GM12878 (cell line): ENCODE results near the gene RASAL1. TPM values are rescaled to one million over a fixed set of nuclear protein-coding genes. Genes with fewer than 3 reads are reported as not detected.

ENCODE experiments used
- ATAC-seq: fragments of 200-7000 bp; cut with Tn5 transposase; 3 replicates; pipeline ENCODE4 v1.9.1; 2020; ENCODE audit warnings: mild to moderate bottlenecking, moderate library complexity
- BruUV-seq: library from RNA; stranded (reverse); fragments of 400-500 nt; replicated peaks from 2 replicates; lab custom pipeline; 2021; lab: Mats Ljungman, UMichigan
- CTCF ChIA-PET: fragments of 300-600 bp; sonication (Branson Sonifier 250); formaldehyde crosslinking; extraction: SDS; loops from one replicate; lab custom pipeline; 2021; ENCODE audit warnings: inconsistent platforms; lab: Yijun Ruan, JAX
- POLR2A ChIA-PET: fragments of 350-600 bp; formaldehyde crosslinking; extraction: SDS; loops from one replicate; lab custom pipeline; 2021; ENCODE audit warnings: inconsistent platforms; lab: Charles Lee
- RAD21 ChIA-PET: fragments of 300-600 bp; sonication (Branson Sonifier 250); formaldehyde crosslinking; loops from one replicate; lab custom pipeline; 2023; ENCODE audit warnings: antibody characterized with exemption; ENCODE audit not compliant: unreplicated experiment; lab: Charles Lee
- SMC1A ChIA-PET: fragments of 300-600 bp; sonication (Branson Sonifier 250); formaldehyde crosslinking; loops from one replicate; lab custom pipeline; 2023; ENCODE audit not compliant: unreplicated experiment, uncharacterized antibody; lab: Charles Lee
- DNase-seq: peaks from one replicate; pipeline ENCODE4 v3.0.0-alpha.2; 2011; ENCODE audit warnings: low read depth, low spot score
- FAIRE-seq: peaks from 3 replicates; lab custom pipeline; 2011; peaks lifted over from hg19 to GRCh38; lab: Jason Lieb, UNC
- H2AFZ ChIP-seq: 2 replicates; pipeline ENCODE4 v1.6.0; 2011; ENCODE audit warnings: low read depth, low read length, control low read depth; ENCODE audit not compliant: control insufficient read depth
- H3K27ac ChIP-seq: 2 replicates; pipeline ENCODE4 v1.5.1; 2011; ENCODE audit warnings: control low read depth; ENCODE audit not compliant: control insufficient read depth, insufficient read depth
- H3K27me3 ChIP-seq, 2 experiments: replicated peaks in 1 of 2; 2 replicates each; pipeline versions ENCODE4 v1.6.0 to v1.6.1; 2011; ENCODE audit warnings: low read length in 1 of 2; ENCODE audit not compliant: control insufficient read depth in 2 of 2, insufficient read depth in 2 of 2
- H3K36me3 ChIP-seq, 2 experiments: 2 replicates each; pipeline ENCODE4 v1.5.1; 2011; ENCODE audit warnings: low read length in 1 of 2; ENCODE audit not compliant: control insufficient read depth in 2 of 2, insufficient read depth in 2 of 2
- H3K4me1 ChIP-seq: 2 replicates; pipeline ENCODE4 v1.6.1; 2011; ENCODE audit warnings: mild to moderate bottlenecking, low read length, moderate library complexity, mixed read lengths; ENCODE audit not compliant: control insufficient read depth, insufficient read depth
- H3K4me2 ChIP-seq: 2 replicates; pipeline ENCODE4 v1.6.0; 2011; ENCODE audit warnings: control low read depth; ENCODE audit not compliant: control insufficient read depth, insufficient read depth
- H3K4me3 ChIP-seq: fragments of 200-600 bp; sonication (generic); 2 replicates; pipeline ENCODE4 v1.5.1; 2016
- H3K79me2 ChIP-seq: 2 replicates; pipeline ENCODE4 v1.6.0; 2011; ENCODE audit warnings: low read length; ENCODE audit not compliant: control insufficient read depth, insufficient read depth
- H3K9ac ChIP-seq: 2 replicates; pipeline ENCODE4 v1.8.0; 2011; ENCODE audit warnings: low read length, control low read depth, mixed read lengths; ENCODE audit not compliant: control insufficient read depth, insufficient read depth
- H3K9me3 ChIP-seq: replicated peaks from 3 replicates; pipeline ENCODE4 v1.5.1; 2011; ENCODE audit warnings: mild to moderate bottlenecking, low read length; ENCODE audit not compliant: control insufficient read depth, insufficient read depth
- H4K20me1 ChIP-seq: 2 replicates; pipeline ENCODE4 v1.6.0; 2011; ENCODE audit not compliant: control insufficient read depth, insufficient read depth
- BCL11A ChIP-seq: IDR thresholded peaks from 2 replicates; pipeline ENCODE4 v1.6.1; 2011; ENCODE audit warnings: low read depth, low read length
- CHD2 ChIP-seq: IDR thresholded peaks from 2 replicates; pipeline ENCODE4 v1.6.1; 2011; ENCODE audit warnings: low read depth, low read length, improper control_type of control experiment, borderline replicate concordance
- CREB1 ChIP-seq: IDR thresholded peaks from 2 replicates; pipeline ENCODE4 v1.6.1; 2012; ENCODE audit warnings: low read depth, mild to moderate bottlenecking, inconsistent platforms
- CREM ChIP-seq: IDR thresholded peaks from 2 replicates; pipeline ENCODE4 v1.6.1; 2014; ENCODE audit warnings: antibody characterized with exemption, low read depth
- IKZF2 ChIP-seq, 2 experiments: fragments of 450-650 bp; IDR thresholded peaks; 2 replicates each; pipeline ENCODE4 v1.6.1; 2017; ENCODE audit warnings: mild to moderate bottlenecking in 2 of 2, moderate library complexity in 2 of 2
- IRF3 ChIP-seq: fragments of 450-650 bp; IDR thresholded peaks from 2 replicates; pipeline ENCODE4 v1.6.1; 2014; ENCODE audit warnings: mild to moderate bottlenecking
- KDM1A ChIP-seq: fragments of 200-600 bp; sonication (generic); IDR thresholded peaks from 2 replicates; pipeline ENCODE4 v1.6.1; 2016; ENCODE audit warnings: borderline replicate concordance
- MXI1 ChIP-seq: fragments of 150-350 bp; IDR thresholded peaks from 2 replicates; pipeline ENCODE4 v1.6.1; 2011; ENCODE audit warnings: low read depth, mild to moderate bottlenecking, inconsistent platforms, low read length, improper control_type of control experiment
- MYC ChIP-seq: IDR thresholded peaks from 2 replicates; pipeline ENCODE4 v1.6.1; 2011; ENCODE audit warnings: mild to moderate bottlenecking, low read length, moderate library complexity, inconsistent platforms; ENCODE audit not compliant: insufficient read depth, insufficient replicate concordance, insufficient read length, severe bottlenecking
- NFYA ChIP-seq: IDR thresholded peaks from 2 replicates; pipeline ENCODE4 v1.6.1; 2011; ENCODE audit warnings: low read depth, mild to moderate bottlenecking, low read length, improper control_type of control experiment, borderline replicate concordance
- NFYB ChIP-seq: IDR thresholded peaks from 2 replicates; pipeline ENCODE4 v1.6.1; 2011; ENCODE audit warnings: low read depth, mild to moderate bottlenecking, low read length, improper control_type of control experiment, moderate library complexity; ENCODE audit not compliant: insufficient read depth
- NRF1 ChIP-seq: conservative IDR thresholded peaks from 2 replicates; pipeline ENCODE4 v1.6.1; 2011; ENCODE audit warnings: mild to moderate bottlenecking, low read depth, low read length, improper control_type of control experiment
- SIN3A ChIP-seq: IDR thresholded peaks from 2 replicates; pipeline ENCODE4 v1.6.1; 2012; ENCODE audit warnings: low read depth, low read length, improper control_type of control experiment
- SP1 ChIP-seq: IDR thresholded peaks from one replicate; pipeline ENCODE4 v1.6.1; 2011; ENCODE audit warnings: low read depth, low read length
- USF1 ChIP-seq: IDR thresholded peaks from 2 replicates; pipeline ENCODE4 v1.6.1; 2011; ENCODE audit warnings: borderline replicate concordance, low read depth, mild to moderate bottlenecking, moderate library complexity, mixed read lengths, low read length; ENCODE audit not compliant: insufficient read depth; ENCODE audit errors: extremely low read length
- USF2 ChIP-seq: IDR thresholded peaks from 2 replicates; pipeline ENCODE4 v1.6.1; 2011; ENCODE audit warnings: low read depth, low read length, improper control_type of control experiment, borderline replicate concordance
- ZNF217 ChIP-seq: fragments of 450-650 bp; IDR thresholded peaks from 2 replicates; pipeline ENCODE4 v1.6.1; 2017; ENCODE audit warnings: antibody characterized with exemption, mild to moderate bottlenecking
- ZNF687 ChIP-seq: fragments of 450-650 bp; IDR thresholded peaks from 2 replicates; pipeline ENCODE4 v1.6.1; 2017; ENCODE audit warnings: mild to moderate bottlenecking, moderate library complexity
- WGBS: methylation state at CpG from one replicate; pipeline ENCODE4 v1.1.6; 2016; ENCODE audit warnings: low lambda C conversion rate; ENCODE audit not compliant: insufficient replicate concordance, insufficient coverage; ENCODE audit errors: missing lambda C conversion rate; 5-methylcytosine and 5-hydroxymethylcytosine counted together
- in situ Hi-C: fragments of 300-500 bp; cut with MboI; formaldehyde crosslinking; loops from 9 replicates; pipeline ENCODE4 v1.14.3; 2018; ENCODE audit warnings: mixed read lengths
- intact Hi-C: fragments of 100-400 bp; cut with micrococcal nuclease; formaldehyde crosslinking; loops from one replicate; pipeline ENCODE4 v1.14.2; 2022; ENCODE audit not compliant: unreplicated experiment
- polyA plus RNA-seq, 11 experiments: library from polyadenylated mRNA; depleted of rRNA in 4 of 11; unstranded in 6 of 11; stranded (reverse) in 5 of 11; fragments of >200 nt; fragmentation: Nextera tagmentation in 4 of 11; fragmentation: Illumina TruSeq in 1 of 11; extraction: Ambion mirVana in 4 of 11; extraction: Trizol in 1 of 11; gene quantifications; 1 replicate in 1 of 11; 2 replicates in 10 of 11; pipeline versions ENCODE4 v1.2.1 to v1.2.3, GENCODE V29; 2011 to 2016; ENCODE audit warnings: inconsistent platforms in 2 of 11, missing spikeins in 2 of 11, low read depth in 1 of 11
- total RNA-seq, 4 experiments: library from RNA; depleted of rRNA in 3 of 4; stranded (reverse); fragments of >200 nt in 3 of 4; fragmentation: Illumina TruSeq in 1 of 4; extraction: Trizol in 1 of 4; gene quantifications; 2 replicates each; pipeline versions ENCODE4 v1.2.1 to v1.2.3, GENCODE V29; 2013 to 2021

The RASAL1 gene
- total and polyA plus RNA-seq, 10 of the 15 experiments (the other 5 are each of a cell fraction or from before 2014, with no cell fraction given): 0.12 to 1.0 (median 0.52) TPM; not detected in 6

GRCh38 chr12:113184900-113185179 is 49.3 kb upstream of the RASAL1 start:
- ChIA-PET CTCF (interaction anchor here (1.0 to 3.9 kb wide), 6 partner anchors 11 to 196 kb away, joined by 3 to 29 read pairs (median 5); no protein-coding TSS in a partner anchor), POLR2A (interaction anchor here (0.6 to 2.9 kb wide), 5 partner anchors 32 to 83 kb away, joined by 4 to 21 read pairs (median 8); partner anchors contain the start of gene TPCN1), SMC1A (interaction anchor here (0.7 to 4.4 kb wide), 5 partner anchors 12 to 49 kb away, joined by 3 to 24 read pairs (median 5); no protein-coding TSS in a partner anchor), RAD21 (interaction anchor here (0.8 to 2.2 kb wide), 7 partner anchors 18 to 261 kb away, joined by 3 to 8 read pairs (median 3); no protein-coding TSS in a partner anchor)
- H3K9me3 ChIP-seq: no peaks in the 10 kb centered on the region
- H3K36me3 ChIP-seq: peaks cover 8 to 21% of the 10 kb centered on the region in 2 experiments
- peak overlapping the region; percentile 94 for H3K27ac ChIP-seq
- DNase-seq (peak; percentile 81), ATAC-seq (peak; percentile 87), FAIRE-seq (peak; percentile 98)
- H3K4me3 ChIP-seq: peak overlapping the region; percentile 86
- intact Hi-C loops (loop anchor here (5.0 kb wide), 1 partner anchor 237 kb away; the partner anchor contains the start of gene SDSL), in situ Hi-C loops (no loop called here)
- peak overlapping the region; percentile 97 for H2AFZ ChIP-seq
- TSS peak; percentile 72 for BruUV-seq
- no peaks in the 10 kb centered on the region for H4K20me1 ChIP-seq
- H3K9ac ChIP-seq: peak overlapping the region; percentile 97
- peak overlapping the region; percentile 93 for H3K4me2 ChIP-seq
- no peaks in the 10 kb centered on the region for H3K27me3 ChIP-seq
- peaks cover 50% of the 10 kb centered on the region for H3K79me2 ChIP-seq
- H3K4me1 ChIP-seq: peaks cover 9% of the 10 kb centered on the region
- WGBS: 1% methylated on average over 20 of the region's 20 CpGs
- no peak for TF ChIP-seq NRF1
- peak; percentile 6 for TF ChIP-seq CREM
- peak; percentile 96 for TF ChIP-seq NFYB
- TF ChIP-seq ZNF217: no peak
- TF ChIP-seq KDM1A: no peak
- TF ChIP-seq BCL11A: no peak
- TF ChIP-seq NFYA: peak; percentile 11; the same call in 1 of the 2 replicates
- TF ChIP-seq CREB1: 0 out of 2 replicates have a peak, but pooled peaks have one; percentile 1
- no peak for TF ChIP-seq MYC
- TF ChIP-seq USF1: peak; percentile 65
- peak; percentile 68 for TF ChIP-seq IRF3
- peak in 1 of 2 experiments; percentile 17; a peak in 1 of 4 replicates for TF ChIP-seq IKZF2 (IDR thresholded peaks at IDR 0.05)
- peak; percentile 60; the same call in 1 of the 2 replicates for TF ChIP-seq MXI1
- TF ChIP-seq ZNF687: peak; percentile 60
- peak; percentile 47 for TF ChIP-seq USF2
- TF ChIP-seq SIN3A: peak; percentile 66; the same call in 1 of the 2 replicates
- TF ChIP-seq SP1: peak; percentile 90
- peak; percentile 81 for TF ChIP-seq CHD2
